NCI-H510A treated with DMSO at 0.1 percent for 48 hours (cell line): ENCODE results near the gene FAM171A1.

Source experiments
- DNase-seq: peaks from one replicate; lab custom pipeline; 2025; lab: John Stamatoyannopoulos, UW

Gene FAM171A1

GRCh38 chr10:15168786-15169554 lies 202.1 kb downstream of the FAM171A1 start:
- peak; percentile 58 for DNase-seq

- DNase-seq = peak; percentile 28
Measured at GRCh38 chr10:15168291-15168785, 202.8 kb downstream of the FAM171A1 start, which contains the start of gene NMT2. NMT2 (minus strand) TSS chr10:15168693; CDS start chr10:15168612, 81 bp downstream.

- DNase-seq = peak; percentile 9
Measured at GRCh38 chr10:15167411-15168290, 203.4 kb downstream of the FAM171A1 start.

- no peak for DNase-seq
Measured at GRCh38 chr10:15166325-15166724, 204.8 kb downstream of the FAM171A1 start.

GRCh38 chr10:15163253-15163828 lies 207.7 kb downstream of the FAM171A1 start:
- no peak for DNase-seq
